ENCODE results near the gene FAM78A.

Gene FAM78A

DNA sequence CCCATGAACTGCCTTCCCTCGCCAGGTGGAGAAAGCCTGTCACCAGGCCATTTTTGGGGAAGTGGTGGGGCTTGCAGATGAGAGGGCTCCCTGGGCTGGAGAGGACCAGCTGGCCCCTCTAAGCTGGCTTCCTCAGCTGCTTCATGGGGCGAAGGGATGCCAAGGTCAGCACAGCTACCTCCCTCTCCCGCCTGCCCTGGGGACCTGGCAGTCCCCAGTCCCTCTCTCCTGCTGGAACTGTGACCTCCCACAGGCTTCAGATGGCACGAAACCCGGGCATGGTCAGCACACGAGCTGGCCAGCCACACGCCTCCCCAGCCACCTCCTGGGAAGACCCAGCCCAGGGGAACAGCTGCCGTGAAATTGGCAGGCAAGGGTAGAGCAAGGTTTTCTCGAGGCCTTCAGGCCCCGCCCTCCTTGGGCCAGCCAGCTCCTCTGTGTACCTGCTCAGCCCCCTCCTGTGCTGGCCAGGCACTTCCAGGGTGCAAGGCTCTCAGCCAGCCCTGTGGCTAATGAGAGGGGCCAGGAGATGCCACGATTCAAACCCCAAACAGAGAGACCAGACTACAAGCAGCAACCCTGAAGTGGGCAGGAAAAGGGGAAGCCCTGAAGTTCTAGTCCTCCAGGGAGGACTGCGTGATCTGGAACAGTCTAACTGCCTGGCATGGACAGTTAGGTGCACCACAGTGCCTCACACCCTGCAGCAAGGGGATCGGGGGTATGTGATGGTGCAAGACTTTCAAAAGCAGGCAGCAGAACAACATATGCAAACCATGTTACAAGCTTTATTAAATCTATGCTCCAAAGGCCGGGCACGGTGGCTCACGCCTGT lies 26.1 kb upstream of the FAM78A start:
- no peak for DNase-seq

GRCh38 chr9:131300444-131300843 lies 24.1 kb upstream of the FAM78A start:
- no peak for DNase-seq

- DNase-seq, result no peak
These were observed 23.6 kb upstream of the FAM78A start for GRCh38 chr9:131299961-131300347.

- DNase-seq, result no peak
These were observed 23.1 kb upstream of the FAM78A start for GRCh38 chr9:131299346-131299960.

- DNase-seq, result no peak
These were observed 22.5 kb upstream of the FAM78A start for GRCh38 chr9:131298816-131299215.

DNA sequence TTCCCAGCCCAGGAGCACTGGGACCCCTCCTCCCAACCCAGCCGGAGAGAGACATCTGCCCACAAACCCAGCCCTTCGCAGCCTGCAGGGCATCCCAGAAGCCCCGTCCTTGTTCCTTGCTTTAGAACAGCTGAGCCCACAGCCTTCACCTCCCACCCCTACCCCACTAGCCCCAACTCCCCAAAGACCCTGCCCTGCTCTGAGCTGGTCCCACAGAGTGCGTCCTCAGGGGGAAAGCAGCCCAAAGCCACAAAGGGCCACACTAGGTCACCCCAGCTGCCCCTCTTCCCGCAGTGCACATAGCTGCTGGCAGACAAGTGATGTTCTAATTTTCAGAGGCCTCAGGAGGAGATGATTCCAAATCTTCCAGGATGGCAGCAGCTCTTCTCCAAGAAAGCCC lies 22.0 kb upstream of the FAM78A start:
- DNase-seq, result no peak

GRCh38 chr9:131297903-131298302 lies 21.6 kb upstream of the FAM78A start:
- no peak for DNase-seq

GRCh38 chr9:131296906-131297500 lies 20.7 kb upstream of the FAM78A start:
- no peak for DNase-seq

DNA sequence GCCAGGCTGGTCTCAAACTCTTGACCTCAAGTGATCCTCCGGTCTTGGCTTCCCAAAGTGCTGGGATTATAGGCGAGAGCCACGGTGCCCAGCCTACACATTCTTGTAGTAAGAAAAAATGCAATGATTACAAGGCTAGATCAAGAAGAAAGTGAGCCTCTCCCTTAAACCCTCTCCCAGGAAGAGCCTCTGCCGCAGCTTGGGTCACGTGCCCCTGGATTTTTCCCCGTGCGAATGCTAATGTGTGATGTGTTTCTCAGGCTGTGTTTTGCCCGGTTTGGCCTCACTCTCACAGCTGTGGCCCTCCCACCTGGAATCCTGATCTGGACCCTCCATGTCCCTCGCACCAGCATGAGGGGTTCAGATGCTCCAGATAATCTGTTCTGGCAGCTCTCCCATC lies 20.1 kb upstream of the FAM78A start:
- DNase-seq, result no peak

DNA sequence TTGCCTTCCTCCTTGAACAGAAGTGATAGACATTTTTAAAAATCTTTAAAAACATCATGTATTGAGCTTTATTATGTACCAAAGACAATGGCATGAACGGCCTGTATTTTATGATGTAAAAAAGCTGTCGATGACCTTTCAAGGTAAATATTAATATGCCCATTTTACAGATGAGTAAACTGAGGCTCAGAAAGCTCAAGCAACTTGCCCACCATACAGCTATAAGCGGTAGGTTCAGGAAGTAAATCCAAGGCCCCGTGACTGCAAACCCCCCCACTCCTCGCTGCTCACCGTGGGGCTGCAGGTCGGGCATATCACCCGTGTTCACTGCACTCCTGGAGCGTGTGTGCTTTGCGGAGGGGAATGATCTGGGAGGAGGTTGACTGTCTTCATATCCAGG lies 16.6 kb upstream of the FAM78A start:
- no peak for DNase-seq

DNA sequence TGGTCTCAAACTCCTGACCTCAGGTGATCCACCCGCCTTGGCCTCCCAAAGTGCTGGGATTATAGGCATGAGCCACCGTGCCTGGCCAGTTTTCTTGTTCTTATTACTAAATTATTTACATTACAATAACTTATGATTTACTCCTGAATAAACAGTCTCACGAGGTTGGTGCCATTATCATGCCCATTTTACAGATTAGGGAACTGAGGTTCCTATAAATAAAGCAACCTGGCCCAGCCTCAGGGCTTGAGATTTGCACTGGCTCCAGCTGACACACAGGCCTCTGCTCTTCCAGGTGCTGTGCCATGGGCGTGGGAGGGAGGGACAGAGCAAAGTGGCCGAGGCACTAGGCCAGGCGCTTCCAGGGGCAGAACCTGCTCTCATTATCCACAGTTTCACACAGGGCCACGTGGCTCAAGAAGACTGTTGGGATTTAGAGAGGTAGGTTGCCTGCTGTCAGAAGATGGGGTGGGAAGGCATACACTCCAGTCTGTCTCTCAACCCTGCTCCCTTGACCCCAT lies 15.5 kb upstream of the FAM78A start:
- no peak for DNase-seq

- DNase-seq, result no peak
These were observed 14.6 kb upstream of the FAM78A start for GRCh38 chr9:131290767-131291370.

DNA sequence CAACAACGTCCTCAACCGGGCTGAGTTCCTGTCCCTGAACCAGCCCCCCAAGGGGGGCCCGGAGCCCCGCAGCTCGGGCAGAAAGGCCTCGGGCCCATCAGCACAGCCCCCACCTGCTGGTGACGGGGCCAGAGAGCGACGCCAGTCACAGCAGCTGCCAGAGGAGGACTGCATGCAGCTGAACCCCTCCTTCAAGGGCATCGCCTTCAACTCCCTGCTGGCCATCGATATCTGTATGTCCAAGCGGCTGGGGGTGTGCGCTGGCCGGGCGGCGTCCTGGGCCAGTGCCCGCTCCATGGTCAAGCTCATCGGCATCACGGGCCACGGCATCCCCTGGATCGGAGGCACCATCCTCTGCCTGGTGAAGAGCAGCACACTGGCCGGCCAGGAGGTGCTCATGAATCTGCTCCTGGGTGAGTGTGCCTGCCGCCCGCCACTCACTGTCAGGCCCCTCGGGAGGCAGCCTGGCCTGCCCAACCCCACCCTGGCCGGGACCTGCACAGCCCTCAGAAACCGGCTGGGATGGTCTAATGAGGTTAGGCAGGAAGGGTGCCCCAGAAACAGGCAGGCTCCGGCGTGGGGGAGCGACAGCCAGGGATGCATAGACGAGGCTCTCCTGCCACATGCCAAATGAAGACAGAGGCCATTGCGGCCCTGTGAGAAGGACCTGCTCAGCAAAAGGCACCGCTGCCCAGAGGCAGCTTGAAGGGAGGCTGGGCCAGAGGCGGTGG lies 13.9 kb upstream of the FAM78A start:
- no peak for DNase-seq

GRCh38 chr9:131289301-131290035 lies 13.2 kb upstream of the FAM78A start, which contains the start of gene PLPP7:
PLPP7 (plus strand) TSS chr9:131289723; CDS start chr9:131289998, 275 bp downstream.
- no peak for DNase-seq

DNA sequence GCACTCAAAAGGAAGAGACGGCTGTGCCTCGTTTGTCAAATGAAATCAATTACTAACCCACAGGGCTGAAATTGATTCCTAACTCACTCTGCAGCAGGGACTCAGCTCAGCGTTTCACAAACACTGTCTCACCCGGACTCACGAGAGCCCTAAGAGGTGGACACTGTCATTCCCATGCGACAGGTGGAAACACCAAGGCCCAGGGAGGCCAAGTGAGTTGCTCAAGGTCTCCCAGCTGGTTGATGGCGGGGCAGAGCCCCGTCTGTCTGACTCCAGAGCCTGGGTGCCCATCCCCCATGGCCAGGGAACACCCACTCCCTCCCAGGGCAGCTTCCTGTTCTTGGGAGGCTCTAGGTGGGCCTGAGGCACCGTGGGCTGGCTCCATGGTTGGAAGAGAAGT lies 11.9 kb upstream of the FAM78A start:
- DNase-seq, result no peak

- DNase-seq, result no peak
These were observed 11.0 kb upstream of the FAM78A start for GRCh38 chr9:131287359-131287758.

GRCh38 chr9:131284856-131285255 lies 8.5 kb upstream of the FAM78A start:
- DNase-seq, result no peak

DNA sequence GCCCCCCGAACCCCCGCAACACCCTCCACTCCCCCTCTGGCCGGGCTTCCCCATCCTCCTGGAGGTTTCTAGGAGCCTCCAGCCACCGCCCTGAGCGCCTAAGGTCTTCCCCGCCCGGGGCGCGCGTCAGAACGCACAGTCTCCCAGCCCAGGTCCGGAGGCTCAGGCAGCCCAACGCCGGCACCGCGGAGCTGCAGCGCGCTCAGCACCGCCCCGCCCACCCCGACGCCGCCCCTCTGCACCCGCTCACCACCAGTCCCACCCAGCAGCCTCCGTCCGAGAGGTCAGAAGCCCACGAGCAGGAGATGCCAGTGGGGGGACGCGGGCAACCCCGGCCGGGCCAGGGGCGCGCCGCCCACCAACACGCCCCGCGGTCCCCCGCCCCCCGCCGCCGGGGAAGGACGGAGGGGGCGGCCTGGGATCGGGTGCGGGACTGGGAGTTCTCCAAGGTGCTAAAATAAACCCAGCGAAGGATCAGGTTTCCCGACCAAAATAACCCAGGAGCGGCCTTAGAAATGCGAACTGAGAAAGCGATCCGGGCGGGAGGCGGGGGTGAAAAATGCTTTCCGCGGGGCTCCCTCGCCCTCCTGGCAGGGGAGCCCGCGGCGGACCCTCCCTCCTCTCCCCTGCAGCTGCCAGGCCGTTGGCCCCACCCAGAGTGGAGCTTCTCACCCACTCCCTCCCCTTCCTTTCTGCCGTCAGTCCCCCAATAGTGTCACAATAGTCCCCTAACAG lies 6.5 kb upstream of the FAM78A start:
- no peak for DNase-seq

GRCh38 chr9:131282175-131282574 lies 5.9 kb upstream of the FAM78A start:
- DNase-seq, result no peak

DNA sequence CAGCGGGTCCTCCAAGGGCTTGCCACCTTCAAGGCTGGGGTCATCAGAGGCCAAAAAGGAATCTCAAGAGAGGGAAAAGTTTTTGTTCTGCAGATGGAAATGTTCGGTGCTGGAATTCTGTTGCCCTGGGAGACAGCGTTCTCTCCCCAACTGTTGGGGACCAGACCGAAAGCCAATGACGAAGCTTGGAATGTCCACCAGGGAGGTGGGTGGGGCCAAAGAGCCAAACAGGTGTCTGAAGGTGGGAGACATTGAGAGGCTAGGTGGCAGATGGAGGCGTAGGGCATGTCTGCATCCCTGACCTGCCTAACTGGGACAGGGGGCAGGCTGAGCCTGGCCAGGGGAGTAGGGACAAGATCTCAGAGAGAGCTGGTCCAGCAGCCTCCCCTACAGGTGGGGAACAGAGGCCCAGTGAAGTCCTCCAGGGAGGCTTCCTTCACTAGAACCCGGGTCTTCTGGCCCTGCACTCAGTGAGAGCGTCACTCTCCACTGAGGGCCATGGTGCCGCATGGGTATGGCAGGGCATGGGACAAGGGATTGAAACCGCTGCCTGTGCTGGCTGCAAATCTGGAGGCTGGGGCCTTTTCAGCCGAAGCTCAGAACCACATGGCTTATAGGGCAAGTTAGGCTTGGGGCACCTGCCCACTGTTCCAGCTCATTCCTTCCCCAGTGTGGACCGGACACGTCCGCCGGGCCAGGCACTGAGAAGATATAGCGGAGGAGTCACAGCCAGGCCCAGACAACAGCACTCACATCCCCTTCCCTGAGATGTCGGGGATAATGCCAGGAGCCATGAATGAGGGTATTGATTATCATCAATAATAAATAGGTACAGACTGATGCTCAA lies 5.0 kb upstream of the FAM78A start:
- DNase-seq, result no peak

Measured in activated CD4-positive, CD25-positive, alpha-beta regulatory T cell treated with anti-CD3 and anti-CD28 coated beads, Interleukin-2, amount 50 U/mL, for 72 hours (primary cell).